Measurements from ENCODE around the gene CCDC93.

GRCh38 chr2:117944816-117945215 lies 69.1 kb downstream of the CCDC93 start:
- TF ChIP-seq CTCF (IDR thresholded peaks at IDR 0.05; ENCODE audit: low read depth, low read length, poor library complexity, severe bottlenecking), result no peak
- TF ChIP-seq EZH2phosphoT487 (IDR thresholded peaks at IDR 0.05; ENCODE audit: borderline replicate concordance, low read length), result no peak
